ENCODE data around the gene ELF5.

Gene ELF5

GRCh38 chr11:34536056-34536455 lies 22.5 kb upstream of the ELF5 start:
- Histone ChIP-seq H2BK15ac (replicated peaks; ENCODE audit: low read depth) (no peak overlapping the region), H3K4me1 (ENCODE audit: control insufficient read depth, low read depth, low read length) (no peaks in the 10 kb centered on the region), H3K9ac (ENCODE audit: low read length) (no peak overlapping the region), H3K4me3 (ENCODE audit: low read length) (no peak overlapping the region), H3K27me3 (ENCODE audit: insufficient read depth, low read length, poor library complexity) (no peaks in the 10 kb centered on the region), H3K18ac (ENCODE audit: low read length) (no peak overlapping the region), H3K36me3 (ENCODE audit: control insufficient read depth, insufficient read depth, low read length) (no peaks in the 10 kb centered on the region), H3K4ac (ENCODE audit: low read depth, low read length) (no peak overlapping the region), H3K27ac (ENCODE audit: low read depth, low read length) (no peak overlapping the region), H3K56ac (ENCODE audit: low read length) (no peak overlapping the region), H2AK5ac (ENCODE audit: low read length) (no peak overlapping the region), H3K79me1 (ENCODE audit: low read length) (no peaks in the 10 kb centered on the region), H2BK120ac (ENCODE audit: low read depth, low read length) (no peak overlapping the region), H3K23ac (ENCODE audit: low read length) (no peak overlapping the region), H3K4me2 (ENCODE audit: low read length) (no peak overlapping the region), H3K79me2 (ENCODE audit: control insufficient read depth, insufficient read depth, low read length) (no peaks in the 10 kb centered on the region), H4K5ac (ENCODE audit: low read length) (no peak overlapping the region), H2BK5ac (ENCODE audit: low read length) (no peak overlapping the region), H4K8ac (ENCODE audit: low read depth, low read length) (no peak overlapping the region)
- DNase-seq, result no peak

- no peak overlapping the region for H3K23ac ChIP-seq (ENCODE audit: low read length)
- no peaks in the 10 kb centered on the region for H3K79me2 ChIP-seq (ENCODE audit: control insufficient read depth, insufficient read depth, low read length)
- H3K4me2 ChIP-seq (ENCODE audit: low read length), result no peak overlapping the region
- H3K27me3 ChIP-seq (ENCODE audit: insufficient read depth, low read length, poor library complexity), result no peaks in the 10 kb centered on the region
- H3K36me3 ChIP-seq (ENCODE audit: control insufficient read depth, insufficient read depth, low read length), result no peaks in the 10 kb centered on the region
- no peak overlapping the region for H2AK5ac ChIP-seq (ENCODE audit: low read length)
- H3K79me1 ChIP-seq (ENCODE audit: low read length), result no peaks in the 10 kb centered on the region
- no peak overlapping the region for H4K5ac ChIP-seq (ENCODE audit: low read length)
- DNase-seq, result no peak
- H2BK5ac ChIP-seq (ENCODE audit: low read length), result no peak overlapping the region
- no peak overlapping the region for H4K8ac ChIP-seq (ENCODE audit: low read depth, low read length)
- no peak overlapping the region for H3K9ac ChIP-seq (ENCODE audit: low read length)
- H3K4me1 ChIP-seq (ENCODE audit: control insufficient read depth, low read depth, low read length), result no peaks in the 10 kb centered on the region
- no peak overlapping the region for H3K27ac ChIP-seq (ENCODE audit: low read depth, low read length)
- no peak overlapping the region for H3K18ac ChIP-seq (ENCODE audit: low read length)
- no peak overlapping the region for H2BK120ac ChIP-seq (ENCODE audit: low read depth, low read length)
- WGBS (ENCODE audit: extremely low coverage, insufficient coverage, low lambda C conversion rate), result no CpG with 5 or more reads among the region's 3 CpGs
- H3K4me3 ChIP-seq (ENCODE audit: low read length), result no peak overlapping the region
- H3K4ac ChIP-seq (ENCODE audit: low read depth, low read length), result no peak overlapping the region
- no peak overlapping the region for H2BK15ac ChIP-seq (replicated peaks; ENCODE audit: low read depth)
- no peak overlapping the region for H3K56ac ChIP-seq (ENCODE audit: low read length)
Measured at GRCh38 chr11:34534826-34535225, 21.2 kb upstream of the ELF5 start.

- H3K4me2 ChIP-seq (ENCODE audit: low read length), result no peak overlapping the region
- no peaks in the 10 kb centered on the region for H3K27me3 ChIP-seq (ENCODE audit: insufficient read depth, low read length, poor library complexity)
- H4K8ac ChIP-seq (ENCODE audit: low read depth, low read length), result no peak overlapping the region
- 100% methylated on average over 1 of the region's 1 CpG for WGBS (ENCODE audit: extremely low coverage, insufficient coverage, low lambda C conversion rate)
- no peak overlapping the region for H3K56ac ChIP-seq (ENCODE audit: low read length)
- no peaks in the 10 kb centered on the region for H3K79me2 ChIP-seq (ENCODE audit: control insufficient read depth, insufficient read depth, low read length)
- no peak overlapping the region for H3K23ac ChIP-seq (ENCODE audit: low read length)
- no peak overlapping the region for H3K4me3 ChIP-seq (ENCODE audit: low read length)
- H3K4ac ChIP-seq (ENCODE audit: low read depth, low read length), result no peak overlapping the region
- no peak overlapping the region for H2BK120ac ChIP-seq (ENCODE audit: low read depth, low read length)
- no peak overlapping the region for H3K18ac ChIP-seq (ENCODE audit: low read length)
- no peak overlapping the region for H2BK15ac ChIP-seq (replicated peaks; ENCODE audit: low read depth)
- no peak overlapping the region for H4K5ac ChIP-seq (ENCODE audit: low read length)
- H3K9ac ChIP-seq (ENCODE audit: low read length), result no peak overlapping the region
- DNase-seq, result no peak
- H2BK5ac ChIP-seq (ENCODE audit: low read length), result no peak overlapping the region
- H3K4me1 ChIP-seq (ENCODE audit: control insufficient read depth, low read depth, low read length), result no peaks in the 10 kb centered on the region
- no peaks in the 10 kb centered on the region for H3K36me3 ChIP-seq (ENCODE audit: control insufficient read depth, insufficient read depth, low read length)
- H2AK5ac ChIP-seq (ENCODE audit: low read length), result no peak overlapping the region
- no peak overlapping the region for H3K27ac ChIP-seq (ENCODE audit: low read depth, low read length)
- H3K79me1 ChIP-seq (ENCODE audit: low read length), result no peaks in the 10 kb centered on the region
Measured at GRCh38 chr11:34531663-34532062, 18.1 kb upstream of the ELF5 start.

- Histone ChIP-seq H3K79me1 (ENCODE audit: low read length) (no peaks in the 10 kb centered on the region), H3K18ac (ENCODE audit: low read length) (no peak overlapping the region), H3K36me3 (ENCODE audit: control insufficient read depth, insufficient read depth, low read length) (no peaks in the 10 kb centered on the region), H2AK5ac (ENCODE audit: low read length) (no peak overlapping the region), H2BK5ac (ENCODE audit: low read length) (no peak overlapping the region), H3K56ac (ENCODE audit: low read length) (no peak overlapping the region), H3K4me1 (ENCODE audit: control insufficient read depth, low read depth, low read length) (no peaks in the 10 kb centered on the region), H3K79me2 (ENCODE audit: control insufficient read depth, insufficient read depth, low read length) (no peaks in the 10 kb centered on the region), H2BK120ac (ENCODE audit: low read depth, low read length) (no peak overlapping the region), H3K27me3 (ENCODE audit: insufficient read depth, low read length, poor library complexity) (no peaks in the 10 kb centered on the region), H3K23ac (ENCODE audit: low read length) (no peak overlapping the region), H2BK15ac (replicated peaks; ENCODE audit: low read depth) (no peak overlapping the region), H3K4me3 (ENCODE audit: low read length) (no peak overlapping the region), H3K27ac (ENCODE audit: low read depth, low read length) (no peak overlapping the region), H3K4me2 (ENCODE audit: low read length) (no peak overlapping the region), H3K4ac (ENCODE audit: low read depth, low read length) (no peak overlapping the region), H4K5ac (ENCODE audit: low read length) (no peak overlapping the region), H3K9ac (ENCODE audit: low read length) (no peak overlapping the region), H4K8ac (ENCODE audit: low read depth, low read length) (no peak overlapping the region)
- no peak for DNase-seq
- no CpG with 5 or more reads among the region's 3 CpGs for WGBS (ENCODE audit: extremely low coverage, insufficient coverage, low lambda C conversion rate)
Measured at GRCh38 chr11:34530545-34531234, 17.1 kb upstream of the ELF5 start.

- Histone ChIP-seq H3K4ac (ENCODE audit: low read depth, low read length) (no peak overlapping the region), H3K27ac (ENCODE audit: low read depth, low read length) (no peak overlapping the region), H3K27me3 (ENCODE audit: insufficient read depth, low read length, poor library complexity) (no peaks in the 10 kb centered on the region), H2BK5ac (ENCODE audit: low read length) (no peak overlapping the region), H2BK120ac (ENCODE audit: low read depth, low read length) (no peak overlapping the region), H3K9ac (ENCODE audit: low read length) (no peak overlapping the region), H2AK5ac (ENCODE audit: low read length) (no peak overlapping the region), H4K8ac (ENCODE audit: low read depth, low read length) (no peak overlapping the region), H3K23ac (ENCODE audit: low read length) (no peak overlapping the region), H3K4me3 (ENCODE audit: low read length) (no peak overlapping the region), H4K5ac (ENCODE audit: low read length) (no peak overlapping the region), H3K4me2 (ENCODE audit: low read length) (no peak overlapping the region), H3K36me3 (ENCODE audit: control insufficient read depth, insufficient read depth, low read length) (no peaks in the 10 kb centered on the region), H3K4me1 (ENCODE audit: control insufficient read depth, low read depth, low read length) (no peaks in the 10 kb centered on the region), H3K56ac (ENCODE audit: low read length) (no peak overlapping the region), H3K79me1 (ENCODE audit: low read length) (no peaks in the 10 kb centered on the region), H3K79me2 (ENCODE audit: control insufficient read depth, insufficient read depth, low read length) (no peaks in the 10 kb centered on the region), H2BK15ac (replicated peaks; ENCODE audit: low read depth) (no peak overlapping the region), H3K18ac (ENCODE audit: low read length) (no peak overlapping the region)
- no peak for DNase-seq
- no CpG with 5 or more reads among the region's 1 CpG for WGBS (ENCODE audit: extremely low coverage, insufficient coverage, low lambda C conversion rate)
Measured at GRCh38 chr11:34529643-34530042, 16.0 kb upstream of the ELF5 start.

- H3K23ac ChIP-seq (ENCODE audit: low read length), result no peak overlapping the region
- H3K18ac ChIP-seq (ENCODE audit: low read length), result no peak overlapping the region
- no peaks in the 10 kb centered on the region for H3K4me1 ChIP-seq (ENCODE audit: control insufficient read depth, low read depth, low read length)
- H3K79me2 ChIP-seq (ENCODE audit: control insufficient read depth, insufficient read depth, low read length), result no peaks in the 10 kb centered on the region
- no peaks in the 10 kb centered on the region for H3K36me3 ChIP-seq (ENCODE audit: control insufficient read depth, insufficient read depth, low read length)
- H3K56ac ChIP-seq (ENCODE audit: low read length), result no peak overlapping the region
- no peaks in the 10 kb centered on the region for H3K27me3 ChIP-seq (ENCODE audit: insufficient read depth, low read length, poor library complexity)
- H3K4me2 ChIP-seq (ENCODE audit: low read length), result no peak overlapping the region
- H2BK120ac ChIP-seq (ENCODE audit: low read depth, low read length), result no peak overlapping the region
- no peak overlapping the region for H3K27ac ChIP-seq (ENCODE audit: low read depth, low read length)
- H3K4me3 ChIP-seq (ENCODE audit: low read length), result no peak overlapping the region
- no peak overlapping the region for H2BK5ac ChIP-seq (ENCODE audit: low read length)
- DNase-seq, result no peak
- no peak overlapping the region for H2BK15ac ChIP-seq (replicated peaks; ENCODE audit: low read depth)
- H3K79me1 ChIP-seq (ENCODE audit: low read length), result no peaks in the 10 kb centered on the region
- H2AK5ac ChIP-seq (ENCODE audit: low read length), result no peak overlapping the region
- H3K4ac ChIP-seq (ENCODE audit: low read depth, low read length), result no peak overlapping the region
- H4K5ac ChIP-seq (ENCODE audit: low read length), result no peak overlapping the region
- H3K9ac ChIP-seq (ENCODE audit: low read length), result no peak overlapping the region
- no peak overlapping the region for H4K8ac ChIP-seq (ENCODE audit: low read depth, low read length)
- no CpG with 5 or more reads among the region's 2 CpGs for WGBS (ENCODE audit: extremely low coverage, insufficient coverage, low lambda C conversion rate)
Measured at GRCh38 chr11:34528072-34528471, 14.5 kb upstream of the ELF5 start.

All from mesendoderm (in vitro differentiated cells).